GM12865 (cell line): Measurements from ENCODE around the gene MOSMO.
"Not testable (repeated sequence)": the region's sequence is repeated elsewhere in the genome, so short reads cannot be mapped to it uniquely, and the experiment has no call there.

Experiments
- DNase-seq: peaks from one replicate; pipeline ENCODE4 v3.0.0; 2010; ENCODE audit warnings: low read depth
- H3K4me3 ChIP-seq: 2 replicates; pipeline ENCODE4 v1.5.1; 2011; ENCODE audit warnings: mild to moderate bottlenecking, low read depth, low read length, control low read depth
- TF ChIP-seq, protein P1 (sequence below): IDR thresholded peaks from 2 replicates; pipeline ENCODE4 v1.5.1; 2011; ENCODE audit warnings: low read length, control low read depth, low read depth, inconsistent platforms; ENCODE audit not compliant: insufficient read depth; ENCODE audit errors: missing control alignments

The MOSMO gene

GRCh38 chr16:22001591-22001990, 6.3 kb upstream of the MOSMO start:
- DNase-seq: no peak
- H3K4me3 ChIP-seq: no peak overlapping the region
- TF ChIP-seq, protein P1, sequence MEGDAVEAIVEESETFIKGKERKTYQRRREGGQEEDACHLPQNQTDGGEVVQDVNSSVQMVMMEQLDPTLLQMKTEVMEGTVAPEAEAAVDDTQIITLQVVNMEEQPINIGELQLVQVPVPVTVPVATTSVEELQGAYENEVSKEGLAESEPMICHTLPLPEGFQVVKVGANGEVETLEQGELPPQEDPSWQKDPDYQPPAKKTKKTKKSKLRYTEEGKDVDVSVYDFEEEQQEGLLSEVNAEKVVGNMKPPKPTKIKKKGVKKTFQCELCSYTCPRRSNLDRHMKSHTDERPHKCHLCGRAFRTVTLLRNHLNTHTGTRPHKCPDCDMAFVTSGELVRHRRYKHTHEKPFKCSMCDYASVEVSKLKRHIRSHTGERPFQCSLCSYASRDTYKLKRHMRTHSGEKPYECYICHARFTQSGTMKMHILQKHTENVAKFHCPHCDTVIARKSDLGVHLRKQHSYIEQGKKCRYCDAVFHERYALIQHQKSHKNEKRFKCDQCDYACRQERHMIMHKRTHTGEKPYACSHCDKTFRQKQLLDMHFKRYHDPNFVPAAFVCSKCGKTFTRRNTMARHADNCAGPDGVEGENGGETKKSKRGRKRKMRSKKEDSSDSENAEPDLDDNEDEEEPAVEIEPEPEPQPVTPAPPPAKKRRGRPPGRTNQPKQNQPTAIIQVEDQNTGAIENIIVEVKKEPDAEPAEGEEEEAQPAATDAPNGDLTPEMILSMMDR: no peak

DNA sequence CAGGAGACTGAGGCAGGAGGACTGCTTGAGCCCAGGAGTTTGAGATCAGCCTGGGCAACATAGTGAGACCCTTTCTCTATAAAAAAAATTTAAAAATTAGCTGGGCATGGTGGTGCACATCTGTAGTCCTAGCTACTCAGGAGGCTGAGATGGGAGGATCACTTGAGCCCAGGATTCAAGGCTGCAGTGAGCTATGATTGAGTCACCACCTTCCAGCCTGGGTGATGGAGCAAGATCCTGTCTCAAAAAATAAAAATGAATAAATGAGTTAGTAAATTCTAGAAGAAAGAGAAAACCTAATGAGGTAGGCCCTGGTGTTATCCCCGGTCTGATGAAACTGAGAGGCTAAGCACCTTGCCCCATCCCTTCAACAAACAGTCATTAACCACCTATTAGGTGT, 5.9 kb upstream of the MOSMO start:
- DNase-seq, H3K4me3 ChIP-seq: not testable (repeated sequence)

DNA sequence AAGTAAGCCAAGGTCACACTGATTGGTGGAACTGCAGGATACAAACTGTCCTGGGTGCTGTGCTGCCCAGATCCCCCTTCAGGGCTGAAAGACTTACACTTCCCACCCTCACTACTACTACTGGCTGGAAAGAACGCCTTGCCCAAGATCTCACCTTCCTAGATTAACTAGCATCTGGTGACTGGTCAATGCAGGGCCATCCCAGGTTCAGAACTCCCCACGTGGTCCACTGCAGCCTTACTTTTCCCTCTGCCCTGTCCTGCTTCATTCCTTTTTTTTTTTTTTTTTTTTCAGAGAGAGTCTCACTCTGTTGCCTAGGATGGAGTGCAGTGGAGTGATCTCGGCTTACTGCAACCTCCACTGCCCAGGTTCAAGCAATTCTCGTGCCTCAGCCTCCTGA, 4.7 kb upstream of the MOSMO start:
- TF ChIP-seq, protein P1: no peak
- H3K4me3 ChIP-seq: no peak overlapping the region
- no peak for DNase-seq

- DNase-seq: no peak
- TF ChIP-seq, protein P1: no peak
- no peak overlapping the region for H3K4me3 ChIP-seq
Observed at GRCh38 chr16:22004341-22004740, 3.6 kb upstream of the MOSMO start.

- no peak overlapping the region for H3K4me3 ChIP-seq
- no peak for DNase-seq
- TF ChIP-seq, protein P1: no peak
Observed at GRCh38 chr16:22005746-22006145, 2.2 kb upstream of the MOSMO start.

DNA sequence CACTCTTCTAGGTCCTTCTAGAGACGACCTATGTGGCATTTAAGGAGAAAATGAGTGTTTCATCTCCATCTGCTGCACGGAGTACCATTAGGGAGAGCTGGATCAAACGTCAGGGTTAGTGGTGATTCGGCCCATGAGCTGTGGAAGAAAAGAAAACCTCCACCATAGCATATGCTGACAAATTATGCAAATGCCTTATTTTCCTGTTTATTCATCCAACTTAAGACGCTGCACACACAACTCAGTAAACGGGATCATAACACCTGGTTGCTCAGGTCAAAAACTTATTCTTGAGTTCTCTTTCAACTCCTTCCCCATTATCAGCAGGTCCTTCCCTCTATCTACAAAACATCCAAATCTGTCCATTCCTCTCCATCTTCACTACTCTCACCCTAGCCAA, 1.3 kb upstream of the MOSMO start:
- TF ChIP-seq, protein P1: no peak
- no peak overlapping the region for H3K4me3 ChIP-seq
- DNase-seq: no peak

GRCh38 chr16:22007159-22007508, 777 bp upstream of the MOSMO start:
- no peak for DNase-seq
- TF ChIP-seq, protein P1: no peak
- peak overlapping the region; percentile 79 for H3K4me3 ChIP-seq
